ENCODE data around the gene FOXP2.
"Not testable (repeated sequence)": the region's sequence is repeated elsewhere in the genome, so short reads cannot be mapped to it uniquely, and the experiment has no call there.

Gene FOXP2

GRCh38 chr7:114589436-114589835 is 174.8 kb downstream of the FOXP2 start:
- TF ChIP-seq CTCF (IDR thresholded peaks at IDR 0.05; ENCODE audit: insufficient read depth, low read length, missing control alignments), result no peak
- H3K4me3 ChIP-seq (ENCODE audit: low read depth, low read length), result no peak overlapping the region
- ChIA-PET POLR2A (no interaction called here), CTCF (no interaction called here)
- DNase-seq (ENCODE audit: low read depth, low spot score), result no peak

- DNase-seq (ENCODE audit: low read depth, low spot score), result no peak
- no peak for TF ChIP-seq CTCF (IDR thresholded peaks at IDR 0.05; ENCODE audit: insufficient read depth, low read length, missing control alignments)
- ChIA-PET CTCF (no interaction called here), POLR2A (no interaction called here)
- no peak overlapping the region for H3K4me3 ChIP-seq (ENCODE audit: low read depth, low read length)
Observed at GRCh38 chr7:114590298-114590697, 175.7 kb downstream of the FOXP2 start.

GRCh38 chr7:114598946-114599345 is 184.3 kb downstream of the FOXP2 start:
- no peak for DNase-seq (ENCODE audit: low read depth, low spot score)
- ChIA-PET CTCF (no interaction called here), POLR2A (no interaction called here)
- no peak for TF ChIP-seq CTCF (IDR thresholded peaks at IDR 0.05; ENCODE audit: insufficient read depth, low read length, missing control alignments)
- no peak overlapping the region for H3K4me3 ChIP-seq (ENCODE audit: low read depth, low read length)

- ChIA-PET CTCF (no interaction called here), POLR2A (no interaction called here)
- no peak for DNase-seq (ENCODE audit: low read depth, low spot score)
- TF ChIP-seq CTCF (IDR thresholded peaks at IDR 0.05; ENCODE audit: insufficient read depth, low read length, missing control alignments), result no peak
- H3K4me3 ChIP-seq (ENCODE audit: low read depth, low read length), result no peak overlapping the region
Observed at GRCh38 chr7:114606100-114606499, 191.5 kb downstream of the FOXP2 start.

- DNase-seq (ENCODE audit: low read depth, low spot score); H3K4me3 ChIP-seq (ENCODE audit: low read depth, low read length); POLR2A ChIA-PET; CTCF ChIA-PET: not testable (repeated sequence)
Observed at GRCh38 chr7:114608822-114609221, 194.2 kb downstream of the FOXP2 start.

- TF ChIP-seq CTCF (IDR thresholded peaks at IDR 0.05; ENCODE audit: insufficient read depth, low read length, missing control alignments), result no peak
- POLR2A ChIA-PET, result no interaction called here
- CTCF ChIA-PET, result no interaction called here
- no peak for DNase-seq (ENCODE audit: low read depth, low spot score)
- no peak overlapping the region for H3K4me3 ChIP-seq (ENCODE audit: low read depth, low read length)
Observed at GRCh38 chr7:114620208-114620607, 205.6 kb downstream of the FOXP2 start.

GRCh38 chr7:114622221-114622620 is 207.6 kb downstream of the FOXP2 start:
- CTCF ChIA-PET, result no interaction called here
- DNase-seq (ENCODE audit: low read depth, low spot score), result no peak
- POLR2A ChIA-PET, result no interaction called here
- H3K4me3 ChIP-seq (ENCODE audit: low read depth, low read length), result no peak overlapping the region
- TF ChIP-seq CTCF (IDR thresholded peaks at IDR 0.05; ENCODE audit: insufficient read depth, low read length, missing control alignments), result no peak

All from AG04449 (cell line).